Osteoblast (primary cell): Measurements from ENCODE around the gene SAMD8. TPM values are rescaled to one million over a fixed set of nuclear protein-coding genes. Genes with fewer than 3 reads are reported as not detected.
"Not testable (repeated sequence)": the region's sequence is repeated elsewhere in the genome, so short reads cannot be mapped to it uniquely, and the experiment has no call there.

ENCODE experiments used
- DNase-seq: peaks from one replicate; pipeline ENCODE4 v3.0.0; 2011; ENCODE audit warnings: low spot score, mixed read lengths; ENCODE audit not compliant: insufficient read length; ENCODE audit errors: missing footprints
- H2AFZ ChIP-seq: 2 replicates; pipeline ENCODE4 v1.6.0; 2011; ENCODE audit warnings: mild to moderate bottlenecking, low read length
- H3K27ac ChIP-seq: 2 replicates; pipeline ENCODE4 v1.5.1; 2011; ENCODE audit warnings: mild to moderate bottlenecking, low read depth, low read length, moderate library complexity
- H3K27me3 ChIP-seq: 2 replicates; pipeline ENCODE4 v1.6.0; 2012; ENCODE audit warnings: mild to moderate bottlenecking, control low read depth, inconsistent platforms, low read length, moderate library complexity; ENCODE audit not compliant: insufficient read depth
- H3K36me3 ChIP-seq: 2 replicates; pipeline ENCODE4 v1.5.1; 2011; ENCODE audit warnings: mild to moderate bottlenecking, low read length, control low read depth, moderate library complexity; ENCODE audit not compliant: insufficient read depth
- H3K4me1 ChIP-seq: 2 replicates; pipeline ENCODE4 v1.5.1; 2011; ENCODE audit warnings: mild to moderate bottlenecking, low read length, control low read depth, moderate library complexity; ENCODE audit not compliant: insufficient read depth
- H3K4me2 ChIP-seq: 2 replicates; pipeline ENCODE4 v1.6.0; 2011; ENCODE audit warnings: mild to moderate bottlenecking, low read length; ENCODE audit not compliant: insufficient read depth
- H3K4me3 ChIP-seq: fragments of 200-600 bp; sonication (generic); 3 replicates; pipeline ENCODE4 v1.5.1; 2012; ENCODE audit warnings: mild to moderate bottlenecking, low read length, inconsistent platforms; ENCODE audit not compliant: insufficient read depth
- H3K79me2 ChIP-seq: 2 replicates; pipeline ENCODE4 v1.6.0; 2012; ENCODE audit warnings: mild to moderate bottlenecking, low read length, control low read depth, inconsistent platforms; ENCODE audit not compliant: insufficient read depth
- H3K9me3 ChIP-seq: 2 replicates; pipeline ENCODE4 v1.5.1; 2011; ENCODE audit warnings: low read depth, low read length, control low read depth
- H4K20me1 ChIP-seq: 2 replicates; pipeline ENCODE4 v1.6.0; 2012; ENCODE audit warnings: mild to moderate bottlenecking, low read length, control low read depth; ENCODE audit not compliant: insufficient read depth
- total RNA-seq: library from RNA; depleted of rRNA; stranded (reverse); fragments of >200 nt; gene quantifications from 2 replicates; pipeline ENCODE4 v1.2.3, GENCODE V29; 2012
- TF ChIP-seq, protein P1 (sequence below): IDR thresholded peaks from 2 replicates; pipeline ENCODE4 v1.5.1; 2011; ENCODE audit warnings: mild to moderate bottlenecking, low read depth, low read length, moderate library complexity; ENCODE audit errors: extremely low read depth

The SAMD8 gene
- total RNA-seq, 1 donor: 31.5 TPM

DNA sequence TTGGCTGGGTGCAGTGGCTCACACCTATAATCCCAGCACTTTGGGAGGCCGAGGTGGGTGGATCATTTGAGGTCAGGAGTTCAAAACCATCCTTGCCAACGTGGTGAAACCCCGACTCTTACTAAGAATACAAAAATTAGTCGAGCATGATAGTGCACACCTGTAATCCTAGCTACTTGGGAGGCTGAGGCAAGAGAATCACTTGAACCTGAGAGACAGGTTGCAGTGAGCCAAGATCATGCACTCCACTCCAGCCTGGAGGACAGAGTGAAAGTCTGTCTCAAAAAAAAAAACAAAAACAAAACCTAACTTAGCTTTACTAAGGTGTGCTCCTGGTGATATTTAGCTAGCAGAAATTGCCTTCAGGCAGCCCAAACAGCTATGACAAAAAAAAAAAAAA is 74.9 kb downstream of the SAMD8 start:
- Histone ChIP-seq H3K4me1 (peaks cover 2% of the 10 kb centered on the region), H3K4me2 (no peak overlapping the region), H3K27me3 (no peaks in the 10 kb centered on the region), H3K9me3 (no peaks in the 10 kb centered on the region), H4K20me1 (no peaks in the 10 kb centered on the region), H3K36me3 (no peaks in the 10 kb centered on the region), H3K27ac (no peak overlapping the region), H3K79me2 (no peaks in the 10 kb centered on the region), H2AFZ (no peak overlapping the region), H3K4me3 (no peak overlapping the region)
- DNase-seq: peak; percentile 72
- TF ChIP-seq, protein P1, sequence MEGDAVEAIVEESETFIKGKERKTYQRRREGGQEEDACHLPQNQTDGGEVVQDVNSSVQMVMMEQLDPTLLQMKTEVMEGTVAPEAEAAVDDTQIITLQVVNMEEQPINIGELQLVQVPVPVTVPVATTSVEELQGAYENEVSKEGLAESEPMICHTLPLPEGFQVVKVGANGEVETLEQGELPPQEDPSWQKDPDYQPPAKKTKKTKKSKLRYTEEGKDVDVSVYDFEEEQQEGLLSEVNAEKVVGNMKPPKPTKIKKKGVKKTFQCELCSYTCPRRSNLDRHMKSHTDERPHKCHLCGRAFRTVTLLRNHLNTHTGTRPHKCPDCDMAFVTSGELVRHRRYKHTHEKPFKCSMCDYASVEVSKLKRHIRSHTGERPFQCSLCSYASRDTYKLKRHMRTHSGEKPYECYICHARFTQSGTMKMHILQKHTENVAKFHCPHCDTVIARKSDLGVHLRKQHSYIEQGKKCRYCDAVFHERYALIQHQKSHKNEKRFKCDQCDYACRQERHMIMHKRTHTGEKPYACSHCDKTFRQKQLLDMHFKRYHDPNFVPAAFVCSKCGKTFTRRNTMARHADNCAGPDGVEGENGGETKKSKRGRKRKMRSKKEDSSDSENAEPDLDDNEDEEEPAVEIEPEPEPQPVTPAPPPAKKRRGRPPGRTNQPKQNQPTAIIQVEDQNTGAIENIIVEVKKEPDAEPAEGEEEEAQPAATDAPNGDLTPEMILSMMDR: no peak

DNA sequence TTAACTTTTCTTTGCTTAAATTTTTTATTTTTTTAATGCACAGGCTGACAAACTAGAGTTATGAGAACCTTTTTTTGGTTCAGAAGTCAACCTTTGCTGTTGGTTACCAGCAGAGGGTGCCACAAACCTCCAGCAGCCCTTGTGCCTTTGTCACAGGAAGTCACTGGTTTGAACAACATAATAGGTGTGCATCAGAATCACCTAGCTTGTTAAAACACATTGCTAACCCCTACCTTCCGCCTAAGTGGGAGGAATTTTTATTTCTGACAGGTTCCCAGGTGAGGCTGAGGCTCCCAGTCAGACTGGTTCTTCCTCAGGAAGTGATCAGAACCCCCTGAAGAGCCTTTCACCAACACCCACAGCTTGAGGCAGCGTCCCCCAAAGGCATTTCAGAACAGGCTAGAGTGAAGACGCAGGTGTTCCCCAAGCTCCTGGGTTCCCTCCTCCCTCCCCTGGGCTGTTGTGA is 76.5 kb downstream of the SAMD8 start:
- H3K27me3 ChIP-seq: no peaks in the 10 kb centered on the region
- peaks cover 1% of the 10 kb centered on the region for H3K36me3 ChIP-seq
- TF ChIP-seq, protein P1: peak; percentile 87
- H3K27ac ChIP-seq: no peak overlapping the region
- H3K79me2 ChIP-seq: peaks cover 1% of the 10 kb centered on the region
- peak; percentile 89 for DNase-seq
- no peaks in the 10 kb centered on the region for H3K9me3 ChIP-seq
- peaks cover 12% of the 10 kb centered on the region for H3K4me1 ChIP-seq
- H4K20me1 ChIP-seq: peaks cover 2% of the 10 kb centered on the region
- H3K4me3 ChIP-seq: no peak overlapping the region
- no peak overlapping the region for H2AFZ ChIP-seq
- no peak overlapping the region for H3K4me2 ChIP-seq

DNA sequence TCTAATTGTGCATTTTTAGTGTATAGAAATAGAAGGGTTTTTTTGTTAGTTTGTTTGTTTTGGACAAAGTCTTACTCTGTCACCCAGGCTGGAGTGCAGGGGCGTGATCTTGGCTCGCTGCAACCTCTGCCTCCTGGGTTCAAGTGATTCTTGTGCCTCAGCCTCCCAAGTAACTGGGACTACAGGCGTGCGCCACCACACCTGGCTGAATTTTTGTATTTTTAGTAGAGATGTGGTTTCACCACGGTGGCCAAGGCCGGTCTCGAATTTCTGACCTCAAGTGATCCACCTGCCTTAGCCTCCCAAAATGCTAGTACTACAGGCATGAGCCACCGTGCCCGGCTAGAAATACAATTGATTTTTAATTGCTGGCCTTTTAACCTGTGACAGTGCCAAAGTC is 77.1 kb downstream of the SAMD8 start:
- H3K4me3 ChIP-seq, H3K27me3 ChIP-seq, H3K36me3 ChIP-seq, H3K27ac ChIP-seq, H3K9me3 ChIP-seq, H3K4me2 ChIP-seq, H3K79me2 ChIP-seq, H4K20me1 ChIP-seq, DNase-seq, H2AFZ ChIP-seq: not testable (repeated sequence)
- H3K4me1 ChIP-seq: peaks cover 12% of the 10 kb centered on the region

DNA sequence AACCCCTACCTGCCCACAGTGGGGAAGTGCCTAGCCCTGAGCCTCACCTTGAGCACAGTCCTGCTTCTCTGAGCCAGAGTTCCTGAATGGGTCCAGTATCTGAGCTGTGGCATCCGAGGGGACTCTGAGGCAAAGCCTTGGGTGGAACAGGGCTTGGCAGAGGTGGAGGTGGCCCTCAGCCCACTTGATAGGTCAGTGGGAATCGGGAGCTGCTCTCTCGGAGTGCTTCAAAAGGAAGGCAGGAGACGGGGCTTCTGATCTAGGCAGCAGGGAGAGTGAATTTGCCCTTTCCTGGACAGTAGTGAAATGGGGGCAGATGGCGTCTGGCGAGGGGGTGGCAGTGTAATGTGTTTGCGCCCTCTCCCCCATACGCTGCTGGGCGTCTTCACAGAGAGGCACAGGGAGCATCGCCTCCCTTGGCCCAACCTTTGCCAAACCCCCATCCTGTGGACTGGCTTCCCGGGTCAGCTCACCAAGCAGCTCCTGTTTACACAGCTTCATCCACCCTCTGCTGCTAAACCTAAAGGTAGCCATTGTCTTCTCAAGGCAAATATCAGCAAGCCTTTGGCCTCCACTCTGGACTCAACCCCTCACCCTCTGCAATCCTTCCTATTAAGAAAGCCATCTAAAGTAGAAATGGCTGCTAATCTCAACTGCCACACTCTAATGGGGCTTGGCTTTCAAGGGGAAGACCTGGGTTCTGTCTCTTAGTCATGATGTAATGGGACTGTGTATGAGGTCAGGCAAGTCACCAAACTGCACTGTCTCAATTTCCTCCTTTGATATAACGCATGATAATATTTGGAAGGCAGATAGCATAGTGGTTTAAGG is 78.0 kb downstream of the SAMD8 start:
- DNase-seq: no peak
- Histone ChIP-seq H2AFZ (no peak overlapping the region), H4K20me1 (peaks cover 2% of the 10 kb centered on the region), H3K79me2 (peaks cover 3% of the 10 kb centered on the region), H3K9me3 (no peaks in the 10 kb centered on the region), H3K4me2 (no peak overlapping the region), H3K36me3 (peaks cover 2% of the 10 kb centered on the region), H3K4me3 (no peak overlapping the region), H3K27ac (no peak overlapping the region), H3K27me3 (no peaks in the 10 kb centered on the region), H3K4me1 (peaks cover 13% of the 10 kb centered on the region)
- TF ChIP-seq, protein P1: no peak
